Neural progenitor cell (in vitro differentiated cells): Measurements from ENCODE around the gene ST6GAL1. TPM values are rescaled to one million over a fixed set of nuclear protein-coding genes. Genes with fewer than 3 reads are reported as not detected.

ENCODE experiments used
- DNase-seq: peaks from one replicate; pipeline ENCODE4 v3.0.0-alpha.2; 2016; ENCODE audit warnings: low spot score
- H2AFZ ChIP-seq: fragments of 200-600 bp; sonication (generic); replicated peaks from 2 replicates; pipeline ENCODE4 v1.6.1; 2016; ENCODE audit warnings: antibody characterized with exemption
- H3F3A ChIP-seq: fragments of 200-600 bp; sonication (generic); 2 replicates; pipeline ENCODE4 v1.6.1; 2016; ENCODE audit warnings: antibody characterized with exemption, low read depth
- H3K27ac ChIP-seq: fragments of 200-600 bp; sonication (generic); 2 replicates; pipeline ENCODE4 v1.5.1; 2016; ENCODE audit warnings: mild to moderate bottlenecking
- H3K27me3 ChIP-seq: fragments of 200-600 bp; sonication (generic); 2 replicates; pipeline ENCODE4 v1.6.1; 2016; ENCODE audit warnings: mild to moderate bottlenecking, moderate library complexity
- H3K36me3 ChIP-seq: fragments of 200-600 bp; sonication (generic); 2 replicates; pipeline ENCODE4 v1.5.1; 2016
- H3K4me1 ChIP-seq: fragments of 200-600 bp; sonication (generic); 2 replicates; pipeline ENCODE4 v1.6.1; 2016; ENCODE audit warnings: mixed run types
- H3K4me2 ChIP-seq: fragments of 200-600 bp; sonication (generic); 2 replicates; pipeline ENCODE4 v1.6.1; 2016
- H3K4me3 ChIP-seq: fragments of 200-600 bp; sonication (generic); 2 replicates; pipeline ENCODE4 v1.5.1; 2016
- H3K79me2 ChIP-seq: fragments of 200-600 bp; sonication (generic); 2 replicates; pipeline ENCODE4 v1.6.1; 2016; ENCODE audit warnings: low read depth
- H3K9ac ChIP-seq: fragments of 200-600 bp; sonication (generic); 2 replicates; pipeline ENCODE4 v1.6.1; 2016
- H3K9me3 ChIP-seq: fragments of 200-600 bp; sonication (generic); 2 replicates; pipeline ENCODE4 v1.5.1; 2016; ENCODE audit warnings: low read depth
- H4K20me1 ChIP-seq: fragments of 200-600 bp; sonication (generic); 2 replicates; pipeline ENCODE4 v1.6.1; 2016; ENCODE audit warnings: low read depth
- H3K27ac Mint-ChIP-seq: 3 replicates; pipeline ENCODE4 v1.8.0; 2021; ENCODE audit warnings: mixed read lengths
- H3K27me3 Mint-ChIP-seq: 2 replicates; pipeline ENCODE4 v1.8.0; 2022; ENCODE audit warnings: low read depth, mild to moderate bottlenecking, inconsistent platforms, moderate library complexity, mixed read lengths; ENCODE audit not compliant: insufficient read depth
- H3K36me3 Mint-ChIP-seq: 3 replicates; pipeline ENCODE4 v1.8.0; 2021; ENCODE audit warnings: mixed read lengths
- H3K4me1 Mint-ChIP-seq: 3 replicates; pipeline ENCODE4 v1.8.0; 2021; ENCODE audit warnings: mixed read lengths
- H3K4me3 Mint-ChIP-seq: 3 replicates; pipeline ENCODE4 v1.8.0; 2021; ENCODE audit warnings: mild to moderate bottlenecking, moderate library complexity, mixed read lengths
- H3K9me3 Mint-ChIP-seq: 3 replicates; pipeline ENCODE4 v1.8.0; 2020; ENCODE audit warnings: mixed read lengths
- EZH2 ChIP-seq: fragments of 200-600 bp; sonication (generic); IDR thresholded peaks from 2 replicates; pipeline ENCODE4 v1.6.1; 2017; ENCODE audit warnings: antibody characterized with exemption, mild to moderate bottlenecking, moderate library complexity
- EZH2phosphoT487 ChIP-seq: fragments of 200-600 bp; sonication (generic); IDR thresholded peaks from 2 replicates; pipeline ENCODE4 v1.6.1; 2017; ENCODE audit warnings: antibody characterized with exemption
- total RNA-seq: library from RNA; depleted of rRNA; stranded (reverse); fragments of >200 nt; gene quantifications from 2 replicates; pipeline ENCODE4 v1.2.3, GENCODE V29; 2015; ENCODE audit warnings: low replicate concordance
- TF ChIP-seq, protein P1 (sequence below): fragments of 200-600 bp; sonication (generic); IDR thresholded peaks from 2 replicates; pipeline ENCODE4 v1.5.1; 2017; ENCODE audit warnings: antibody characterized with exemption, mild to moderate bottlenecking

ST6GAL1 gene
- total RNA-seq, 1 donor from 2014 or later: 27.3 TPM

DNA sequence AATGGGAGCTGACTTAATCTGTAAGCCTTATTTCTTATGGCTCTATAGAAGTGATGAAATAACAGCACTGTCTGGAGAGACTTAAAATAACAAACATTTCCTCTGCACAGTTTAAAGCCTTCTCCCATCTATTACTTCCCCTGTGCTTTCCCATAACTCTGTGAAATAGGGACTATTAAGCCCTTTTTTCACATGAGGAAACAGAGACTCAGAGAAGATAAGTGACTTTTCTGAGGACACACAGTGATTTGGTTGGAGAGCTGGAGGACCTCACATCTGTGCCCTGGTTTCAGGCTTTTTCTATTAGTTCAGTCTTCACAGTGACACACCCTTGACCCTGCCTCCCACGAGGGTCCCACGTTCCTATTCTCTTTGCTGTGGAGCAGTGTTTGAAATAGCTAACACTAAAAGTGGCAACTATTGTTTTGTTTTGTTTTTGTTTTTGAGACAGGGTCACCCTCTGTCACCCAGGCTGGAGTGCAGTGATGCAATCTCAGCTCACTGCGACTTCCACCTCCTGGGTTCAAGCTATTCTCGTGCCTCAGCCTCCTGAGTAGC, 82.9 kb downstream of the ST6GAL1 start:
- no peak for DNase-seq
- Histone ChIP-seq H3K4me1 (no peaks in the 10 kb centered on the region), H3K27me3 (no peaks in the 10 kb centered on the region), H3K79me2 (no peaks in the 10 kb centered on the region), H3K9ac (no peak overlapping the region), H3K4me2 (no peak overlapping the region), H2AFZ (no peak overlapping the region), H3K27ac (no peak overlapping the region), H3F3A (no peaks in the 10 kb centered on the region), H3K4me3 (no peak overlapping the region), H4K20me1 (no peaks in the 10 kb centered on the region), H3K9me3 (no peaks in the 10 kb centered on the region), H3K36me3 (no peaks in the 10 kb centered on the region)
- TF ChIP-seq, protein P1, sequence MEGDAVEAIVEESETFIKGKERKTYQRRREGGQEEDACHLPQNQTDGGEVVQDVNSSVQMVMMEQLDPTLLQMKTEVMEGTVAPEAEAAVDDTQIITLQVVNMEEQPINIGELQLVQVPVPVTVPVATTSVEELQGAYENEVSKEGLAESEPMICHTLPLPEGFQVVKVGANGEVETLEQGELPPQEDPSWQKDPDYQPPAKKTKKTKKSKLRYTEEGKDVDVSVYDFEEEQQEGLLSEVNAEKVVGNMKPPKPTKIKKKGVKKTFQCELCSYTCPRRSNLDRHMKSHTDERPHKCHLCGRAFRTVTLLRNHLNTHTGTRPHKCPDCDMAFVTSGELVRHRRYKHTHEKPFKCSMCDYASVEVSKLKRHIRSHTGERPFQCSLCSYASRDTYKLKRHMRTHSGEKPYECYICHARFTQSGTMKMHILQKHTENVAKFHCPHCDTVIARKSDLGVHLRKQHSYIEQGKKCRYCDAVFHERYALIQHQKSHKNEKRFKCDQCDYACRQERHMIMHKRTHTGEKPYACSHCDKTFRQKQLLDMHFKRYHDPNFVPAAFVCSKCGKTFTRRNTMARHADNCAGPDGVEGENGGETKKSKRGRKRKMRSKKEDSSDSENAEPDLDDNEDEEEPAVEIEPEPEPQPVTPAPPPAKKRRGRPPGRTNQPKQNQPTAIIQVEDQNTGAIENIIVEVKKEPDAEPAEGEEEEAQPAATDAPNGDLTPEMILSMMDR: no peak
- Mint-ChIP-seq H3K9me3 (no peaks in the 10 kb centered on the region), H3K36me3 (peaks cover 6% of the 10 kb centered on the region), H3K27ac (no peak overlapping the region), H3K27me3 (peaks cover 3% of the 10 kb centered on the region), H3K4me1 (no peaks in the 10 kb centered on the region), H3K4me3 (no peak overlapping the region)

DNA sequence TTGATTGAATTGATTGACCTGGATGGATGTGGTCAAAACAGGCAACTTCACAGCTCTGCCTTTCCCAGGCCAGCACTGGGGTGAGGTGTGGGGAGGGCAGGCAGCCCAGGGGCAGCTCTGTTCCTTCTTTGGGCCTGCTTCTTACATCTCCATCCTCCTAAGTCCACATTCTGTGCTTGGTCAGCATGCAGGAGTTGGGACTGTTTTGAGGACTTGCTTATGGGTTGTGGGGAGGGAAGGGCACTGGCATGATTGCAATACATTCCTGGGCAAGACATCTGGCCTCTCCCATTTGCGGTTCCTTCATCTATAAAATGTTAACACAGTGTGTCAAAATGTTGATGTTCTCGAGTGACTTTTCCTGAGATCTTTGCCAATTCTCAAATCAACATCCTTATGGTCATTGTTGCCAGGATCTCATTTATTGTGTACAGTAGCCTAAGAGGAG, 84.1 kb downstream of the ST6GAL1 start:
- Histone ChIP-seq H2AFZ (no peak overlapping the region), H3K27me3 (no peaks in the 10 kb centered on the region), H3K36me3 (no peaks in the 10 kb centered on the region), H3K4me1 (no peaks in the 10 kb centered on the region), H3K4me3 (no peak overlapping the region), H3F3A (no peaks in the 10 kb centered on the region), H3K9me3 (no peaks in the 10 kb centered on the region), H3K4me2 (no peak overlapping the region), H3K27ac (no peak overlapping the region), H3K9ac (no peak overlapping the region), H3K79me2 (no peaks in the 10 kb centered on the region), H4K20me1 (no peaks in the 10 kb centered on the region)
- TF ChIP-seq, protein P1: no peak
- TF ChIP-seq EZH2phosphoT487: no peak
- no peak for TF ChIP-seq EZH2
- Mint-ChIP-seq H3K36me3 (peaks cover 6% of the 10 kb centered on the region), H3K4me3 (no peak overlapping the region), H3K27me3 (peaks cover 3% of the 10 kb centered on the region), H3K4me1 (no peaks in the 10 kb centered on the region), H3K9me3 (no peaks in the 10 kb centered on the region), H3K27ac (no peak overlapping the region)
- DNase-seq: no peak

DNA sequence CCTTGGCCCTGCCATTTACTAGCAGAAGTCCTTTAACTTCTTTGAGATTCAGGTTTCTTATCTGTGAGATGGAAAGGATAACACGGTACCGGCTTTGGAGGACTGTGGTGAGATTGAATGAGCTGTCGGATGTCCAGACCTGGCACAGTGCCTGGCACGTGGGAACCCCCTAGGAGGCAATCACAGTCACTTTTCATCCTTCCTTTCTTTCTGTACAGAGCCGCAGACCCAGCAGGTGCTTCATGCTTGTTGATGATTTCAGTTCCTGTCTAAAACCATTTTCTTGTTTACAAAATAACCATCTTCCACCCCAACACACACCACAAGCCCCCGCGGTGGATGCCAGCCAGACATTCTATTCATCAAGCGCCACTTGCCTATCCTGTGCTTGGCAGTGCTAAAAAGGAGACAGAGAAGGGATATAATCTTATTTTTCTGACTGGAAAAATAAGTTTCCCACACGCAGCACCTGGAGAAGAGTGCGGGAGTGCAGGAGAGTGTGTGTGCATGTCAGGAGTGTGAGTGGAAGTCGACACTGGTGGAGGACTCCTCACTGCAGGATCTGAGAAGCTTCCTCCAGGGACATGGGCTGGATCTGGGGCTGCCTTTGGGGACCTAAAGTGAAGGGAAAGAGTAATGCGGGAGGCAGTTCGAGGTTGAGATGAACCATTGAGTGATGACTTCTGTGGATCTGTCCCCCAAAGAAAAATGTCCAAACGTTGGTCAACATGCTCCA, 85.7 kb downstream of the ST6GAL1 start:
- no peaks in the 10 kb centered on the region for H3K9me3 Mint-ChIP-seq
- H4K20me1 ChIP-seq: no peaks in the 10 kb centered on the region
- no peaks in the 10 kb centered on the region for H3K4me1 Mint-ChIP-seq
- H2AFZ ChIP-seq: no peak overlapping the region
- TF ChIP-seq, protein P1: no peak
- TF ChIP-seq EZH2phosphoT487 (no peak), EZH2 (no peak)
- H3K4me1 ChIP-seq: no peaks in the 10 kb centered on the region
- H3K4me2 ChIP-seq: no peak overlapping the region
- H3K79me2 ChIP-seq: no peaks in the 10 kb centered on the region
- H3K4me3 Mint-ChIP-seq: no peak overlapping the region
- H3K9me3 ChIP-seq: no peaks in the 10 kb centered on the region
- no peak for DNase-seq
- H3K27me3 Mint-ChIP-seq: peaks cover 3% of the 10 kb centered on the region
- no peak overlapping the region for H3K9ac ChIP-seq
- no peaks in the 10 kb centered on the region for H3F3A ChIP-seq
- no peak overlapping the region for H3K4me3 ChIP-seq
- no peaks in the 10 kb centered on the region for H3K27me3 ChIP-seq
- no peak overlapping the region for H3K27ac Mint-ChIP-seq
- no peak overlapping the region for H3K27ac ChIP-seq
- peaks cover 8% of the 10 kb centered on the region for H3K36me3 Mint-ChIP-seq
- no peaks in the 10 kb centered on the region for H3K36me3 ChIP-seq
